ENCODE results near the gene MAPKAP1.

DNA sequence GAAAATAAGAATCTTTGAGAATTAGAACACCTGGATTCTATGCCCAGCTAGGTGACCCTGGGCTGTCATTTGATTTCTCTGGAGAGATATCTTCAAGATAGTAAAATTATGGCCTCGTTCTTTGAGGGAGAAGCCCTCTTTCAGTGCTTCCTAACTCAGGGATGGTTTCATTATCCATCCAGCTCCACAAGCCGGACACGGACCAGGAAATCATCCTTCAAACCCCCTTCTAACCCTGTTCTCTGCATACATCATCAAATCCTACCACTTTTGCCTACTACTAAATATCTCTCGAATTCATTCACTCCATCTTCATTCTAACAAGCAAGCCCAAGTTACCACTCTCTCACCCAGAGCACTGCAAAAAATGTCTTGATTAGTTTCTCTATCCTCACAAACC, 57.2 kb downstream of the MAPKAP1 start:
- TF ChIP-seq, protein P1, sequence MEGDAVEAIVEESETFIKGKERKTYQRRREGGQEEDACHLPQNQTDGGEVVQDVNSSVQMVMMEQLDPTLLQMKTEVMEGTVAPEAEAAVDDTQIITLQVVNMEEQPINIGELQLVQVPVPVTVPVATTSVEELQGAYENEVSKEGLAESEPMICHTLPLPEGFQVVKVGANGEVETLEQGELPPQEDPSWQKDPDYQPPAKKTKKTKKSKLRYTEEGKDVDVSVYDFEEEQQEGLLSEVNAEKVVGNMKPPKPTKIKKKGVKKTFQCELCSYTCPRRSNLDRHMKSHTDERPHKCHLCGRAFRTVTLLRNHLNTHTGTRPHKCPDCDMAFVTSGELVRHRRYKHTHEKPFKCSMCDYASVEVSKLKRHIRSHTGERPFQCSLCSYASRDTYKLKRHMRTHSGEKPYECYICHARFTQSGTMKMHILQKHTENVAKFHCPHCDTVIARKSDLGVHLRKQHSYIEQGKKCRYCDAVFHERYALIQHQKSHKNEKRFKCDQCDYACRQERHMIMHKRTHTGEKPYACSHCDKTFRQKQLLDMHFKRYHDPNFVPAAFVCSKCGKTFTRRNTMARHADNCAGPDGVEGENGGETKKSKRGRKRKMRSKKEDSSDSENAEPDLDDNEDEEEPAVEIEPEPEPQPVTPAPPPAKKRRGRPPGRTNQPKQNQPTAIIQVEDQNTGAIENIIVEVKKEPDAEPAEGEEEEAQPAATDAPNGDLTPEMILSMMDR (IDR thresholded peaks at IDR 0.05) = no peak
- TF ChIP-seq POLR2A (IDR thresholded peaks at IDR 0.05) = no peak
